Loucy (cell line): ENCODE results near the gene ELL.

Experiments
- H2AFZ ChIP-seq: fragments of 200-600 bp; sonication (generic); 2 replicates; pipeline ENCODE4 v1.6.0; 2016; ENCODE audit warnings: antibody characterized with exemption, mild to moderate bottlenecking, low read length, moderate library complexity
- H3F3A ChIP-seq: fragments of 200-600 bp; 2 replicates; pipeline ENCODE4 v1.6.0; 2016; ENCODE audit warnings: antibody characterized with exemption, low read depth, mild to moderate bottlenecking
- H3K27me3 ChIP-seq: fragments of 200-600 bp; sonication (generic); 2 replicates; pipeline ENCODE4 v1.6.1; 2014; ENCODE audit warnings: low read length, mild to moderate bottlenecking; ENCODE audit not compliant: insufficient read depth, poor library complexity, severe bottlenecking
- H3K36me3 ChIP-seq: fragments of 200-600 bp; sonication (generic); 2 replicates; pipeline ENCODE4 v1.6.1; 2016; ENCODE audit warnings: low read length; ENCODE audit not compliant: insufficient read depth
- H3K4me1 ChIP-seq: fragments of 200-600 bp; sonication (generic); 2 replicates; pipeline ENCODE4 v1.5.1; 2014; ENCODE audit warnings: low read length, mild to moderate bottlenecking; ENCODE audit not compliant: insufficient read depth, poor library complexity, severe bottlenecking
- H3K4me2 ChIP-seq: fragments of 200-600 bp; sonication (generic); 2 replicates; pipeline ENCODE4 v1.6.0; 2014; ENCODE audit warnings: antibody characterized with exemption, low read length, low read depth, mild to moderate bottlenecking; ENCODE audit not compliant: poor library complexity, severe bottlenecking
- H3K4me3 ChIP-seq: fragments of 200-600 bp; sonication (generic); 2 replicates; pipeline ENCODE4 v1.5.1; 2014; ENCODE audit warnings: low read length, mild to moderate bottlenecking, mixed read lengths; ENCODE audit not compliant: poor library complexity, severe bottlenecking
- H3K79me2 ChIP-seq: fragments of 200-600 bp; sonication (generic); 2 replicates; pipeline ENCODE4 v1.6.1; 2014; ENCODE audit warnings: low read length; ENCODE audit not compliant: insufficient read depth
- H3K9ac ChIP-seq: fragments of 200-600 bp; sonication (generic); 2 replicates; pipeline ENCODE4 v1.6.0; 2014; ENCODE audit warnings: mild to moderate bottlenecking, low read depth, low read length, moderate library complexity; ENCODE audit not compliant: poor library complexity, severe bottlenecking
- H3K9me2 ChIP-seq: fragments of 200-600 bp; sonication (generic); replicated peaks from 2 replicates; pipeline ENCODE4 v1.6.1; 2016; ENCODE audit warnings: low read depth, low read length, mixed read lengths
- H3K9me3 ChIP-seq: fragments of 200-600 bp; sonication (generic); 2 replicates; pipeline ENCODE4 v1.6.1; 2014; ENCODE audit warnings: mild to moderate bottlenecking, antibody characterized with exemption, low read length, low read depth; ENCODE audit not compliant: insufficient read depth
- H4K20me1 ChIP-seq: fragments of 200-600 bp; sonication (generic); 2 replicates; pipeline ENCODE4 v1.6.0; 2014; ENCODE audit warnings: antibody characterized with exemption, low read length, mild to moderate bottlenecking; ENCODE audit not compliant: insufficient read depth, poor library complexity, severe bottlenecking
- CTCF ChIP-seq: fragments of 200-600 bp; sonication (generic); conservative IDR thresholded peaks from 2 replicates; pipeline ENCODE4 v1.5.1; 2014; ENCODE audit warnings: mild to moderate bottlenecking, antibody characterized with exemption, low read length
- EZH2phosphoT487 ChIP-seq: fragments of 200-600 bp; IDR thresholded peaks from 2 replicates; pipeline ENCODE4 v1.6.1; 2018; ENCODE audit warnings: antibody characterized with exemption, mild to moderate bottlenecking, moderate library complexity, borderline replicate concordance

The ELL gene

GRCh38 chr19:18510216-18510615 lies 11.7 kb downstream of the ELL start:
- Histone ChIP-seq H3K36me3 (no peaks in the 10 kb centered on the region), H3K9ac (no peak overlapping the region), H3K4me3 (no peak overlapping the region), H3K4me2 (no peak overlapping the region), H3F3A (no peaks in the 10 kb centered on the region; the same call in 1 of the 2 replicates), H3K79me2 (peaks cover 97% of the 10 kb centered on the region), H3K27me3 (no peaks in the 10 kb centered on the region), H3K9me3 (no peaks in the 10 kb centered on the region), H4K20me1 (peaks cover 29% of the 10 kb centered on the region), H2AFZ (no peak overlapping the region), H3K4me1 (peaks cover 41% of the 10 kb centered on the region), H3K9me2 (no peaks in the 10 kb centered on the region)
- TF ChIP-seq EZH2phosphoT487, result no peak
- no peak for TF ChIP-seq CTCF

- Histone ChIP-seq H3K36me3 (no peaks in the 10 kb centered on the region), H3K4me3 (no peak overlapping the region), H3K9me2 (no peaks in the 10 kb centered on the region), H4K20me1 (peaks cover 38% of the 10 kb centered on the region), H3K27me3 (no peaks in the 10 kb centered on the region), H3K4me2 (no peak overlapping the region), H3K79me2 (peaks cover 99% of the 10 kb centered on the region), H3F3A (no peaks in the 10 kb centered on the region; the same call in 1 of the 2 replicates), H3K9me3 (no peaks in the 10 kb centered on the region), H2AFZ (no peak overlapping the region), H3K9ac (peak overlapping the region; percentile 16), H3K4me1 (peaks cover 51% of the 10 kb centered on the region)
- no peak for TF ChIP-seq CTCF
- no peak for TF ChIP-seq EZH2phosphoT487
Observed at GRCh38 chr19:18508585-18508984, 13.3 kb downstream of the ELL start.

GRCh38 chr19:18507727-18508440 lies 14.0 kb downstream of the ELL start:
- Histone ChIP-seq H3K4me3 (peak overlapping the region; percentile 31), H3K4me2 (peak overlapping the region; percentile 67), H3K4me1 (peaks cover 51% of the 10 kb centered on the region), H3K9ac (peak overlapping the region; percentile 57), H2AFZ (no peak overlapping the region), H4K20me1 (peaks cover 38% of the 10 kb centered on the region), H3F3A (no peaks in the 10 kb centered on the region; the same call in 1 of the 2 replicates), H3K36me3 (no peaks in the 10 kb centered on the region), H3K9me3 (no peaks in the 10 kb centered on the region), H3K27me3 (no peaks in the 10 kb centered on the region), H3K9me2 (no peaks in the 10 kb centered on the region), H3K79me2 (peaks cover 99% of the 10 kb centered on the region)
- no peak for TF ChIP-seq EZH2phosphoT487
- no peak for TF ChIP-seq CTCF
